Ovary (tissue), 9 donors: ENCODE results near the gene CETN2. TPM values are rescaled to one million over a fixed set of nuclear protein-coding genes. Genes with fewer than 3 reads are reported as not detected.
"Not testable (repeated sequence)": the region's sequence is repeated elsewhere in the genome, so short reads cannot be mapped to it uniquely, and the experiment has no call there.

Experiments used
- DNase-seq, 5 donors: peaks; one replicate each; pipeline ENCODE4 v3.0.0-alpha.2; 2019 to 2020
- H3K27ac ChIP-seq, 2 donors: fragments of 200-600 bp; one replicate each; pipeline versions ENCODE4 v1.5.1 to v1.8.0; 2019 to 2022
- H3K27me3 ChIP-seq: fragments of 200-600 bp; one replicate; pipeline ENCODE4 v1.8.0; 2022
- H3K36me3 ChIP-seq: fragments of 200-600 bp; sonication (generic); one replicate; pipeline ENCODE4 v1.5.1; 2019
- H3K4me1 ChIP-seq: one replicate; pipeline ENCODE4 v1.8.1; 2013; ENCODE audit warnings: mild to moderate bottlenecking, moderate library complexity; ENCODE audit not compliant: insufficient read depth
- H3K4me3 ChIP-seq: fragments of 200-600 bp; sonication (generic); one replicate; pipeline ENCODE4 v1.5.1; 2017
- H3K9me3 ChIP-seq, 2 donors: fragments of 200-600 bp in 1 of 2; sonication (generic) in 1 of 2; one replicate each; pipeline versions ENCODE4 v1.5.1 to v1.8.1; 2013 to 2019; ENCODE audit warnings: mild to moderate bottlenecking in 1 of 2, moderate library complexity in 1 of 2
- CTCF ChIP-seq, 3 donors: fragments of 450-650 bp in 2 of 3; fragments of 200-600 bp in 1 of 3; IDR thresholded peaks; one replicate each; pipeline versions ENCODE4 v1.5.1 to v1.8.0; 2016 to 2022; ENCODE audit warnings: antibody characterized with exemption in 3 of 3, mild to moderate bottlenecking in 1 of 3
- EP300 ChIP-seq: sonication (generic); formaldehyde crosslinking; IDR thresholded peaks from one replicate; pipeline ENCODE4 v1.6.1; 2017; ENCODE audit warnings: antibody characterized with exemption
- POLR2A ChIP-seq: fragments of 450-650 bp; IDR thresholded peaks from one replicate; pipeline ENCODE4 v1.6.1; 2017; ENCODE audit warnings: antibody characterized with exemption, mild to moderate bottlenecking, moderate library complexity
- WGBS, 3 donors: extraction: QIAGEN DNeasy Blood & Tissue Kit in 1 of 3; methylation state at CpG; one replicate each; pipeline versions ENCODE4 v1.1.5 to v1.1.7; 2013 to 2017; 5-methylcytosine and 5-hydroxymethylcytosine counted together
- intact Hi-C, 4 donors: fragments of 100-400 bp; cut with DNase I; formaldehyde crosslinking; loops; one replicate each; pipeline versions ENCODE4 v1.11.0 to v1.15.1; 2022 to 2023
- polyA plus RNA-seq, 2 donors: library from polyadenylated mRNA; stranded (reverse); fragments of 200-250 nt in 1 of 2; fragments of 350-450 nt in 1 of 2; fragmentation: Illumina TruSeq in 1 of 2; extraction: RNeasy Lipid Tissue Mini Kit (QIAGEN cat#74804) in 1 of 2; gene quantifications; one replicate each; pipeline ENCODE4 v1.2.3, GENCODE V29; 2013 to 2014
- total RNA-seq, 7 donors: library from RNA; depleted of rRNA in 2 of 7; stranded (reverse); fragments of >200 nt in 2 of 7; fragmentation: NEBNext Ultra II Directional in 3 of 7; extraction: Animal tissue kit (Norgen Biotek cat#: 25700) in 3 of 7; gene quantifications; one replicate each; pipeline versions ENCODE4 v1.1.0 to v1.2.4, GENCODE V29; 2016 to 2023
- donor health status: DM: no; HTN: no; CAD: no; lungs with moderate emphysema.
- donor health status: DM: no; HTN: no; CAD: no.
- donor health status: Bipolar disorder and iron deficiency.
- donor health status: DM: yes; HTN: yes; CAD: no.
- donor health status: DM: no; HTN: no; CAD: no.
- donor health status: DM: yes; HTN: yes; CAD: no.

The CETN2 gene
- total and polyA plus RNA-seq, 9 donors, result 18.5 to 119 (median 48.1) TPM

- TF ChIP-seq CTCF (IDR thresholded peaks at IDR 0.05) (no peak), POLR2A (no peak), EP300 (no peak)
- no peak for DNase-seq
- Histone ChIP-seq H3K9me3 (no peaks in the 10 kb centered on the region), H3K27ac (no peak overlapping the region), H3K36me3 (no peaks in the 10 kb centered on the region), H3K4me1 (no peaks in the 10 kb centered on the region), H3K27me3 (no peaks in the 10 kb centered on the region), H3K4me3 (no peak overlapping the region)
- 33 to 41% (median 35%) methylated on average over 4 of the region's 4 CpGs for WGBS, 3 donors
- intact Hi-C loops, result no loop called here
Measured at GRCh38 chrX:152810403-152810802, 20.2 kb downstream of the CETN2 start.

- intact Hi-C loops, result no loop called here
- Histone ChIP-seq H3K27me3 (no peaks in the 10 kb centered on the region), H3K4me3 (no peak overlapping the region), H3K4me1 (no peaks in the 10 kb centered on the region), H3K36me3 (no peaks in the 10 kb centered on the region), H3K27ac (no peak overlapping the region), H3K9me3 (no peaks in the 10 kb centered on the region)
- TF ChIP-seq EP300 (no peak), CTCF (IDR thresholded peaks at IDR 0.05) (no peak), POLR2A (no peak)
- 74 to 85% (median 84%) methylated on average over 4 of the region's 4 CpGs for WGBS, 3 donors
- no peak for DNase-seq
Measured at GRCh38 chrX:152806035-152806434, 24.5 kb downstream of the CETN2 start.

GRCh38 chrX:152798945-152799344 is 31.6 kb downstream of the CETN2 start:
- Histone ChIP-seq H3K27ac (no peak overlapping the region), H3K4me1 (no peaks in the 10 kb centered on the region), H3K9me3 (no peaks in the 10 kb centered on the region), H3K4me3 (no peak overlapping the region), H3K27me3 (no peaks in the 10 kb centered on the region), H3K36me3 (no peaks in the 10 kb centered on the region)
- no peak for DNase-seq
- TF ChIP-seq EP300 (no peak), CTCF (IDR thresholded peaks at IDR 0.05) (no peak), POLR2A (no peak)
- WGBS, 3 donors, result 49 to 82% (median 63%) methylated on average over 1 of the region's 1 CpG
- intact Hi-C loops, result no loop called here

- H3K9me3 ChIP-seq, H3K27ac ChIP-seq, DNase-seq, H3K4me3 ChIP-seq, H3K4me1 ChIP-seq, H3K27me3 ChIP-seq, H3K36me3 ChIP-seq, intact Hi-C loops: not testable (repeated sequence)
- no CpG with 5 or more reads among the region's 3 CpGs for WGBS, 3 donors
Measured at GRCh38 chrX:152787062-152787461, 43.5 kb downstream of the CETN2 start.

Other genes with a start within 250 kb of the CETN2 start
- gene GABRQ, start 192.9 kb downstream of the CETN2 start, total RNA-seq, result under 1 TPM in 4 of 7 donors, not detected in 3; 0.05 to 0.23 (median 0.13) TPM
- under 1 TPM in 1 of 2 donors, not detected in 1; 0.03 TPM for gene GABRQ, start 192.9 kb downstream of the CETN2 start, polyA plus RNA-seq
- gene MAGEA3, start 132.0 kb downstream of the CETN2 start, total RNA-seq, result under 1 TPM in 1 of 7 donors, not detected in 6; 0.15 TPM
- gene MAGEA3, start 132.0 kb downstream of the CETN2 start, polyA plus RNA-seq, result not detected
- gene CSAG2, start 121.5 kb downstream of the CETN2 start, total RNA-seq, result not detected
- gene CSAG2, start 121.5 kb downstream of the CETN2 start, polyA plus RNA-seq, result not detected
- gene MAGEA2B, start 116.1 kb downstream of the CETN2 start, total RNA-seq, result under 1 TPM in 1 of 7 donors, not detected in 6; 0.13 TPM
- gene MAGEA2B, start 116.1 kb downstream of the CETN2 start, polyA plus RNA-seq, result not detected
- not detected for gene CSAG1, start 97.0 kb downstream of the CETN2 start, total RNA-seq
- not detected for gene CSAG1, start 97.0 kb downstream of the CETN2 start, polyA plus RNA-seq
- not detected for gene MAGEA12, start 97.0 kb downstream of the CETN2 start, total RNA-seq
- gene MAGEA12, start 97.0 kb downstream of the CETN2 start, polyA plus RNA-seq, result not detected
- under 1 TPM in 1 of 7 donors, not detected in 6; 0.17 TPM for gene MAGEA2, start 76.9 kb downstream of the CETN2 start, total RNA-seq
- not detected for gene MAGEA2, start 76.9 kb downstream of the CETN2 start, polyA plus RNA-seq
- gene CSAG3, start 71.5 kb downstream of the CETN2 start, total RNA-seq, result not detected
- not detected for gene CSAG3, start 71.5 kb downstream of the CETN2 start, polyA plus RNA-seq
- not detected for gene MAGEA6, start 61.1 kb downstream of the CETN2 start, total RNA-seq
- not detected for gene MAGEA6, start 61.1 kb downstream of the CETN2 start, polyA plus RNA-seq
- 10 to 100 TPM in 6 of 7 donors, 1 to 10 TPM in 1; 5.0 to 33.8 (median 12.3) TPM for gene NSDHL, start 306 bp upstream of the CETN2 start, total RNA-seq
- 10 to 100 TPM; 11.9 to 48.6 TPM for gene NSDHL, start 306 bp upstream of the CETN2 start, polyA plus RNA-seq
- gene ZNF185, start 67.3 kb upstream of the CETN2 start, total RNA-seq, result 10 to 100 TPM in 3 of 7 donors, 1 to 10 TPM in 4; 3.5 to 26.9 (median 10.0) TPM
- 10 to 100 TPM in 1 of 2 donors, 1 to 10 TPM in 1; 4.7 to 28.7 TPM for gene ZNF185, start 67.3 kb upstream of the CETN2 start, polyA plus RNA-seq
- not detected for gene PNMA5, start 163.4 kb upstream of the CETN2 start, total RNA-seq
- under 1 TPM in 1 of 2 donors, not detected in 1; 0.02 TPM for gene PNMA5, start 163.4 kb upstream of the CETN2 start, polyA plus RNA-seq
- gene PNMA3, start 225.7 kb upstream of the CETN2 start, total RNA-seq, result 1 to 10 TPM in 3 of 7 donors, under 1 TPM in 3, not detected in 1; 0.61 to 4.3 (median 1.3) TPM
- under 1 TPM; 0.39 to 0.63 TPM for gene PNMA3, start 225.7 kb upstream of the CETN2 start, polyA plus RNA-seq
- gene PNMA6A, start 241.7 kb upstream of the CETN2 start, total RNA-seq, result 10 to 100 TPM in 2 of 7 donors, 1 to 10 TPM in 5; 2.4 to 12.0 (median 6.7) TPM
- 1 to 10 TPM in 1 of 2 donors, under 1 TPM in 1; 0.80 to 4.3 TPM for gene PNMA6A, start 241.7 kb upstream of the CETN2 start, polyA plus RNA-seq